Colonic mucosa (tissue), 4 donors: ENCODE results near the gene USP32. TPM values are rescaled to one million over a fixed set of nuclear protein-coding genes. Genes with fewer than 3 reads are reported as not detected.
"Not testable (repeated sequence)": the region's sequence is repeated elsewhere in the genome, so short reads cannot be mapped to it uniquely, and the experiment has no call there.

ENCODE experiments used
- DNase-seq: peaks from one replicate; pipeline ENCODE4 v3.0.0-alpha.2; 2020
- H3K27ac ChIP-seq: fragments of 200-600 bp; one replicate; pipeline ENCODE4 v1.8.0; 2021
- H3K27me3 ChIP-seq: fragments of 200-600 bp; one replicate; pipeline ENCODE4 v1.8.0; 2021
- H3K36me3 ChIP-seq: fragments of 200-600 bp; one replicate; pipeline ENCODE4 v1.8.0; 2021
- H3K4me1 ChIP-seq: fragments of 200-600 bp; one replicate; pipeline ENCODE4 v1.8.0; 2021; ENCODE audit warnings: mild to moderate bottlenecking
- H3K4me3 ChIP-seq: fragments of 200-600 bp; one replicate; pipeline ENCODE4 v1.8.0; 2021
- H3K9ac ChIP-seq, 2 donors: one replicate each; pipeline ENCODE4 v1.7.0; 2013; ENCODE audit warnings: control low read depth in 2 of 2, low read depth in 2 of 2, low read length in 2 of 2
- H3K9me3 ChIP-seq: fragments of 200-600 bp; one replicate; pipeline ENCODE4 v1.8.0; 2021
- CTCF ChIP-seq: fragments of 200-600 bp; IDR thresholded peaks from one replicate; pipeline ENCODE4 v1.8.0; 2022; ENCODE audit warnings: antibody characterized with exemption, mild to moderate bottlenecking
- intact Hi-C: fragments of 100-400 bp; cut with DNase I; formaldehyde crosslinking; loops from one replicate; pipeline ENCODE4 v1.14.1; 2022
- total RNA-seq, 2 donors: library from RNA; stranded (reverse); fragmentation: NEBNext Ultra II Directional in 1 of 2; extraction: Animal tissue kit (Norgen Biotek cat#: 25700) in 1 of 2; gene quantifications; one replicate each; pipeline ENCODE4 v1.2.1, GENCODE V29; 2021
- donor health status: healthy.
- donor health status: DM: no; HTN: no; CAD: no.
- donor health status: DM: no; HTN: no; CAD: no.

USP32 gene
- total RNA-seq, 2 donors from 2014 or later = 28.9 to 52.1 TPM

GRCh38 chr17:60335289-60335688 is 56.6 kb downstream of the USP32 start:
- H3K9ac ChIP-seq = no peak overlapping the region
- intact Hi-C loops = no loop called here
- H3K4me1 ChIP-seq = no peaks in the 10 kb centered on the region
- DNase-seq = no peak
- H3K27me3 ChIP-seq = no peaks in the 10 kb centered on the region
- no peaks in the 10 kb centered on the region for H3K36me3 ChIP-seq
- H3K4me3 ChIP-seq = no peak overlapping the region
- no peak overlapping the region for H3K27ac ChIP-seq
- H3K9me3 ChIP-seq = no peaks in the 10 kb centered on the region
- TF ChIP-seq CTCF = no peak

- no peak overlapping the region for H3K4me3 ChIP-seq
- no peak for TF ChIP-seq CTCF
- no peaks in the 10 kb centered on the region for H3K36me3 ChIP-seq
- H3K9me3 ChIP-seq = no peaks in the 10 kb centered on the region
- no peak overlapping the region for H3K27ac ChIP-seq
- H3K9ac ChIP-seq = no peak overlapping the region
- H3K4me1 ChIP-seq = no peaks in the 10 kb centered on the region
- intact Hi-C loops = no loop called here
- DNase-seq = no peak
- H3K27me3 ChIP-seq = no peaks in the 10 kb centered on the region
Measured at GRCh38 chr17:60333628-60334031, 58.3 kb downstream of the USP32 start.

- H3K27me3 ChIP-seq = not testable (repeated sequence)
Measured at GRCh38 chr17:60333072-60333471, 58.9 kb downstream of the USP32 start.

GRCh38 chr17:60332574-60332973 is 59.4 kb downstream of the USP32 start:
- intact Hi-C loops = no loop called here
- no peak overlapping the region for H3K27ac ChIP-seq
- H3K4me3 ChIP-seq = no peak overlapping the region
- no peaks in the 10 kb centered on the region for H3K27me3 ChIP-seq
- DNase-seq = no peak
- H3K4me1 ChIP-seq = no peaks in the 10 kb centered on the region
- no peak for TF ChIP-seq CTCF
- H3K36me3 ChIP-seq = no peaks in the 10 kb centered on the region
- H3K9ac ChIP-seq = no peak overlapping the region
- no peaks in the 10 kb centered on the region for H3K9me3 ChIP-seq

More at GRCh38 chr17:60333072-60333471, 58.9 kb downstream of the USP32 start:
- H3K27ac ChIP-seq, H3K36me3 ChIP-seq, DNase-seq, H3K4me3 ChIP-seq, intact Hi-C loops, H3K4me1 ChIP-seq, H3K9ac ChIP-seq, H3K9me3 ChIP-seq: not testable (repeated sequence)

GRCh38 chr17:60330731-60331130 is 61.2 kb downstream of the USP32 start:
- Histone ChIP-seq H3K9me3 (no peaks in the 10 kb centered on the region), H3K27ac (no peak overlapping the region), H3K36me3 (no peaks in the 10 kb centered on the region), H3K4me1 (no peaks in the 10 kb centered on the region), H3K27me3 (no peaks in the 10 kb centered on the region), H3K9ac (no peak overlapping the region), H3K4me3 (no peak overlapping the region)
- intact Hi-C loops = no loop called here
- TF ChIP-seq CTCF = no peak
- DNase-seq = no peak

GRCh38 chr17:60328679-60329078 is 63.3 kb downstream of the USP32 start:
- H3K27me3 ChIP-seq = no peaks in the 10 kb centered on the region
- no peaks in the 10 kb centered on the region for H3K36me3 ChIP-seq

More at GRCh38 chr17:60328679-60329078, 63.3 kb downstream of the USP32 start:
- no peak overlapping the region for H3K27ac ChIP-seq
- H3K4me3 ChIP-seq = no peak overlapping the region
- no peaks in the 10 kb centered on the region for H3K4me1 ChIP-seq
- no peaks in the 10 kb centered on the region for H3K9me3 ChIP-seq
- intact Hi-C loops = no loop called here
- no peak overlapping the region for H3K9ac ChIP-seq
- DNase-seq = no peak
- TF ChIP-seq CTCF = no peak
